ENCODE data around the gene ANKRD9. TPM values are rescaled to one million over a fixed set of nuclear protein-coding genes. Genes with fewer than 3 reads are reported as not detected.

The ANKRD9 gene
- total RNA-seq, 1 donor from 2014 or later, result 9.4 TPM

DNA sequence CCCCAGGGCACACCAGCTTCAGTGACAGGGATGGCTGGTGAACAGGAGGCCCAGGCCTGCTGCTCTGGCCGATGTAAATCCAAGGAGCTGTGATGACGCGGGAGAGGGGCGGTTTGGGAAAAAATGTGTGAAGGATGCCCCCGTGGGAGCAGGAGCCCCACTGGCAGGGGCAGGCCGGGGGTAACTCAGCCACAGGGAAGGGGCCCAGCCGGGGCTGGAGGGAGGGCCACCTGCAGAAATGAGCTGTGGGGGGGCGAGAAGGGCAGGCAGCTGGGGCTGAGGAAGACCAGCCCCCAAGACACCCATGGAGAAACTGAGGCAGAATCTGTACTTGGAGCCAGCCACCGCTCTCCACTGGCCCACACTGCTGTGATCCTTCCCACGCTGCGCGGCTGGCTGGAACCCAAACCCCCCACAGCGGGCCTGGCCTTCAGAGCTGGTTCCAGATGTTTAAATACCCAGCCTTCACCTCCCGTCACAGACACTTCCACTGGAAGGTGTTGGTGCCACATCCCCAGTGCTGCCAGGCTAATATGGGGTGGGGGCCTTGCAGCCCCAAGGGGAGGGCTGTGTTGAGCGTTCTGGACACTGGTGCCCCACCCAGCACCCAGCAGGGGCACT, 28.5 kb upstream of the ANKRD9 start:
- Histone ChIP-seq H3K4me3 (ENCODE audit: low read length in 3 of 3) (no peak overlapping the region), H3K27me3 (ENCODE audit: control insufficient read depth in 3 of 3, insufficient read depth in 3 of 3, low read length in 3 of 3) (peaks cover 3 to 9% (median 3%) of the 10 kb centered on the region in 3 donors), H3K4me1 (ENCODE audit: control insufficient read depth in 3 of 3, insufficient read depth in 3 of 3, low read length in 3 of 3) (peaks cover 0 to 6% (median 6%) of the 10 kb centered on the region in 3 donors), H3K36me3 (ENCODE audit: control insufficient read depth in 3 of 3, insufficient read depth in 3 of 3, low read length in 3 of 3) (no peaks in the 10 kb centered on the region), H3K27ac (ENCODE audit: low read depth, low read length) (no peak overlapping the region), H3K9ac (ENCODE audit: low read depth in 1 of 3, low read length in 3 of 3) (no peak overlapping the region), H3K9me3 (ENCODE audit: control insufficient read depth in 3 of 3, low read length in 3 of 3) (no peaks in the 10 kb centered on the region)

DNA sequence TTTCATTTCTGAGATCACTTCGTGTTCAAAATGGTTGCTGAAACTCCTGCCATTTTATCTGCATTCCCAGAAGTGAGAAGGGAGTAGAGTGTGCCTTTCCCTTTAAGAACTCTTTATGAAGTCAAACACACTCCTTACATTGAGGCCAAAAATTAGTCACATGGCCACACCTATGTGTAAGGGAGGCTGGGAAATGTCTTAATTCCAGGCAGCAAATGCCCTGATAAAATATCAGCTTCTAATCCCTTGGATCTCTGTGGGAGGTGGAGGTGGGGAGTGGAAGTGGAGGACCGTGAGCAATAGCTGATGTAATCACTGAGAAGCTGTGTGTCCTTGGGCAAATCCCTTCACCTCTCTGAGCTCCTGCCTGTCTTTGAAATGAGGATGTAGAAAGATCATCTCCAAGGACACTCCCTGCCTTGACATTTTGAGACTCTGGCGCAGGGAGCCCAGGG, 22.7 kb upstream of the ANKRD9 start:
- H3K27me3 ChIP-seq (ENCODE audit: control insufficient read depth in 3 of 3, insufficient read depth in 3 of 3, low read length in 3 of 3), result no peaks in the 10 kb centered on the region
- no peaks in the 10 kb centered on the region for H3K9me3 ChIP-seq (ENCODE audit: control insufficient read depth in 3 of 3, low read length in 3 of 3)
- H3K4me3 ChIP-seq (ENCODE audit: low read length in 3 of 3), result no peak overlapping the region
- no peak overlapping the region for H3K9ac ChIP-seq (ENCODE audit: low read depth in 1 of 3, low read length in 3 of 3)
- H3K4me1 ChIP-seq (ENCODE audit: control insufficient read depth in 3 of 3, insufficient read depth in 3 of 3, low read length in 3 of 3), result no peaks in the 10 kb centered on the region
- H3K36me3 ChIP-seq (ENCODE audit: control insufficient read depth in 3 of 3, insufficient read depth in 3 of 3, low read length in 3 of 3), result no peaks in the 10 kb centered on the region
- H3K27ac ChIP-seq (ENCODE audit: low read depth, low read length), result no peak overlapping the region

- no peaks in the 10 kb centered on the region for H3K27me3 ChIP-seq (ENCODE audit: control insufficient read depth in 3 of 3, insufficient read depth in 3 of 3, low read length in 3 of 3)
- peaks cover 0 to under 1% (median 0%) of the 10 kb centered on the region in 3 donors for H3K4me1 ChIP-seq (ENCODE audit: control insufficient read depth in 3 of 3, insufficient read depth in 3 of 3, low read length in 3 of 3)
- no peak overlapping the region for H3K27ac ChIP-seq (ENCODE audit: low read depth, low read length)
- H3K9me3 ChIP-seq (ENCODE audit: control insufficient read depth in 3 of 3, low read length in 3 of 3), result no peaks in the 10 kb centered on the region
- no peak overlapping the region for H3K9ac ChIP-seq (ENCODE audit: low read depth in 1 of 3, low read length in 3 of 3)
- no peaks in the 10 kb centered on the region for H3K36me3 ChIP-seq (ENCODE audit: control insufficient read depth in 3 of 3, insufficient read depth in 3 of 3, low read length in 3 of 3)
- H3K4me3 ChIP-seq (ENCODE audit: low read length in 3 of 3), result no peak overlapping the region
These were observed 21.4 kb upstream of the ANKRD9 start for GRCh38 chr14:102530828-102531478.

DNA sequence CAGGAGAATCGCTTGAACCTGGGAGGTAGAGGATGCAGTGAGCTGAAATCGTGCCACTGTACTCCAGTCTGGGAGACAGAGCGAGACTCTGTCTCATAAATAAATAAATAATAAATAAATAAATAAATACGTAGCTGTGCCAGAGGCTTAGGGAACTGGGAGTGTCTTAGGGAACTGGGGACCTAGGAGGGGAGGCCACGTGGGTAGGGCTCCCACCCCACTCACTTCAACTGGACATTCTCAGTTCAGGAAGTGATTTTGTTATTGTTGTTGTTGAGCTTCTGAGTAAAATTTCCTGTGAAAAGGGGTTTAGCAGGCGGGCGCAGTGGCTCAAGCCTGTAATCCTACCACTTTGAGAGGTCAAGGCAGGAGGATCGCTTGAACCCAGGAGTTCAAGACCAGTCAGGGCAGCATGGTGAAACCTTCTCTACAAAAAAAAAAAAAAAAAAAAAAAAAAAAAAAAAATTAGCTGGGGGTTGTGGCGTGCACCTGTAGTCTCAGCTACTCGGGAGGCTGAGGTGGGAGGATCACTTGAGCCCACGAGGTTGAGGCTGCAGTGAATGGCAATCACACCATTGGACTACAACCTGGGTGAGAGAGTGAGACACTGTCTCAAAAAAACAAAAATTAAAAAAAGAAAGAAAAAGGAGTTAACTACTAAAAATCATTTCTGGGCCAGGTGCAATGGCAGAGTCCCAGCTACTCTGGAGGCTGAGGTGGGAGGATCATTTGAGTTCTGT, 19.0 kb upstream of the ANKRD9 start:
- Histone ChIP-seq H3K9ac (ENCODE audit: low read depth in 1 of 3, low read length in 3 of 3) (no peak overlapping the region), H3K4me3 (ENCODE audit: low read length in 3 of 3) (no peak overlapping the region), H3K36me3 (ENCODE audit: control insufficient read depth in 3 of 3, insufficient read depth in 3 of 3, low read length in 3 of 3) (no peaks in the 10 kb centered on the region), H3K27me3 (ENCODE audit: control insufficient read depth in 3 of 3, insufficient read depth in 3 of 3, low read length in 3 of 3) (no peaks in the 10 kb centered on the region), H3K9me3 (ENCODE audit: control insufficient read depth in 3 of 3, low read length in 3 of 3) (no peaks in the 10 kb centered on the region), H3K4me1 (ENCODE audit: control insufficient read depth in 3 of 3, insufficient read depth in 3 of 3, low read length in 3 of 3) (peaks cover 9 to 16% (median 11%) of the 10 kb centered on the region in 3 donors), H3K27ac (ENCODE audit: low read depth, low read length) (no peak overlapping the region)

DNA sequence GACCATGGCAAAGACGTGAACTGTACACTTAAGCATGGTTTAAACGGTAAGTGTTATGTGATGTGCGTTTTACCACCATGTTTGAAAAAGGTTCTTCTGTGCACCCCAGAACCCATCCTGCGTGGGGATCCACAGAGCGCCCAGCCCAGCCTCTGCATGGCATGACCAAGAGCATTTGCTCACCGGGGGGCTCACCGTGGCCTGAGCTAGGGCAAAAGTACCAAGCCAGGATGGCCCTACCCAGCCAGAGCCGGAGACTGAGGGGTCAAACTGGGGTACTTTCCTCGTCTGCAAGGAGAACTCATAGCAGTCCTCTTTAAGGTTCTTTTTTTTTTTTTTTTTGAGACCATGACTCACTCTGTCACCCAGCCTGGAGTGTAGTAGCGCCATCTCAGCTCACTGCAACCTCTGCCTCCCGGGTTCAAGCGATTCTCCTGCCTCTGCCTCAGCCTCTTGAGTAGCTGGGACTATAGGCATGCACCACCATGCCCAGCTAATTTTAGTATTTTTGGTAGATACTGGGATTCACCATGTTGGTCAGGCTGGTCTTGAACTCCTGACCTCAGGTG, 16.4 kb upstream of the ANKRD9 start:
- H3K9ac ChIP-seq (ENCODE audit: low read depth in 1 of 3, low read length in 3 of 3), result no peak overlapping the region
- peaks cover 9 to 16% (median 13%) of the 10 kb centered on the region in 3 donors for H3K4me1 ChIP-seq (ENCODE audit: control insufficient read depth in 3 of 3, insufficient read depth in 3 of 3, low read length in 3 of 3)
- no peak overlapping the region for H3K27ac ChIP-seq (ENCODE audit: low read depth, low read length)
- H3K9me3 ChIP-seq (ENCODE audit: control insufficient read depth in 3 of 3, low read length in 3 of 3), result no peaks in the 10 kb centered on the region
- H3K36me3 ChIP-seq (ENCODE audit: control insufficient read depth in 3 of 3, insufficient read depth in 3 of 3, low read length in 3 of 3), result no peaks in the 10 kb centered on the region
- H3K4me3 ChIP-seq (ENCODE audit: low read length in 3 of 3), result peak overlapping the region in 1 of 3 donors; percentile 91
- H3K27me3 ChIP-seq (ENCODE audit: control insufficient read depth in 3 of 3, insufficient read depth in 3 of 3, low read length in 3 of 3), result no peaks in the 10 kb centered on the region

GRCh38 chr14:102525219-102525928, 15.8 kb upstream of the ANKRD9 start:
- peak overlapping the region; percentile 45 for H3K27ac ChIP-seq (ENCODE audit: low read depth, low read length)
- no peaks in the 10 kb centered on the region for H3K27me3 ChIP-seq (ENCODE audit: control insufficient read depth in 3 of 3, insufficient read depth in 3 of 3, low read length in 3 of 3)
- H3K36me3 ChIP-seq (ENCODE audit: control insufficient read depth in 3 of 3, insufficient read depth in 3 of 3, low read length in 3 of 3), result no peaks in the 10 kb centered on the region
- H3K9ac ChIP-seq (ENCODE audit: low read depth in 1 of 3, low read length in 3 of 3), result peak overlapping the region; percentile 60 to 84 (median 83)
- H3K4me1 ChIP-seq (ENCODE audit: control insufficient read depth in 3 of 3, insufficient read depth in 3 of 3, low read length in 3 of 3), result peaks cover 9 to 16% (median 13%) of the 10 kb centered on the region in 3 donors
- H3K9me3 ChIP-seq (ENCODE audit: control insufficient read depth in 3 of 3, low read length in 3 of 3), result no peaks in the 10 kb centered on the region
- H3K4me3 ChIP-seq (ENCODE audit: low read length in 3 of 3), result peak overlapping the region; percentile 82 to 94 (median 91)

- H3K36me3 ChIP-seq (ENCODE audit: control insufficient read depth in 3 of 3, insufficient read depth in 3 of 3, low read length in 3 of 3), result no peaks in the 10 kb centered on the region
- H3K9me3 ChIP-seq (ENCODE audit: control insufficient read depth in 3 of 3, low read length in 3 of 3), result no peaks in the 10 kb centered on the region
- peak overlapping the region; percentile 82 to 94 (median 91) for H3K4me3 ChIP-seq (ENCODE audit: low read length in 3 of 3)
- peaks cover 9 to 16% (median 13%) of the 10 kb centered on the region in 3 donors for H3K4me1 ChIP-seq (ENCODE audit: control insufficient read depth in 3 of 3, insufficient read depth in 3 of 3, low read length in 3 of 3)
- peak overlapping the region; percentile 60 to 84 (median 83) for H3K9ac ChIP-seq (ENCODE audit: low read depth in 1 of 3, low read length in 3 of 3)
- no peaks in the 10 kb centered on the region for H3K27me3 ChIP-seq (ENCODE audit: control insufficient read depth in 3 of 3, insufficient read depth in 3 of 3, low read length in 3 of 3)
- H3K27ac ChIP-seq (ENCODE audit: low read depth, low read length), result peak overlapping the region; percentile 45
These were observed 15.1 kb upstream of the ANKRD9 start for GRCh38 chr14:102524451-102525218.

- Histone ChIP-seq H3K27me3 (ENCODE audit: control insufficient read depth in 3 of 3, insufficient read depth in 3 of 3, low read length in 3 of 3) (no peaks in the 10 kb centered on the region), H3K4me3 (ENCODE audit: low read length in 3 of 3) (peak overlapping the region; percentile 82 to 94 (median 91)), H3K36me3 (ENCODE audit: control insufficient read depth in 3 of 3, insufficient read depth in 3 of 3, low read length in 3 of 3) (no peaks in the 10 kb centered on the region), H3K9me3 (ENCODE audit: control insufficient read depth in 3 of 3, low read length in 3 of 3) (no peaks in the 10 kb centered on the region), H3K4me1 (ENCODE audit: control insufficient read depth in 3 of 3, insufficient read depth in 3 of 3, low read length in 3 of 3) (peaks cover 9 to 16% (median 13%) of the 10 kb centered on the region in 3 donors), H3K27ac (ENCODE audit: low read depth, low read length) (no peak overlapping the region), H3K9ac (ENCODE audit: low read depth in 1 of 3, low read length in 3 of 3) (peak overlapping the region; percentile 60 to 83 (median 66))
These were observed 14.2 kb upstream of the ANKRD9 start for GRCh38 chr14:102523569-102524450.
